NB4 (cell line): ENCODE measurements around the gene STMN3.

Experiments used
- DNase-seq: peaks from one replicate; pipeline ENCODE4 v3.0.0; 2010; ENCODE audit warnings: low read depth
- H3K4me3 ChIP-seq: one replicate; pipeline ENCODE4 v1.5.1; 2011; ENCODE audit warnings: mild to moderate bottlenecking, low read depth, low read length, moderate library complexity
- MYC ChIP-seq: IDR thresholded peaks from 2 replicates; pipeline ENCODE4 v1.6.1; 2011; ENCODE audit warnings: low read depth, low read length
- POLR2A ChIP-seq: IDR thresholded peaks from 2 replicates; pipeline ENCODE4 v1.6.1; 2011; ENCODE audit warnings: mild to moderate bottlenecking; ENCODE audit not compliant: insufficient read length; ENCODE audit errors: extremely low read depth
- TF ChIP-seq, protein P1 (sequence below): IDR thresholded peaks from 2 replicates; pipeline ENCODE4 v1.6.1; 2011; ENCODE audit warnings: low read depth, low read length
- TF ChIP-seq, protein P2 (sequence below): IDR thresholded peaks from one replicate; pipeline ENCODE4 v1.5.1; 2012; ENCODE audit warnings: low read depth, low read length

Gene STMN3

DNA sequence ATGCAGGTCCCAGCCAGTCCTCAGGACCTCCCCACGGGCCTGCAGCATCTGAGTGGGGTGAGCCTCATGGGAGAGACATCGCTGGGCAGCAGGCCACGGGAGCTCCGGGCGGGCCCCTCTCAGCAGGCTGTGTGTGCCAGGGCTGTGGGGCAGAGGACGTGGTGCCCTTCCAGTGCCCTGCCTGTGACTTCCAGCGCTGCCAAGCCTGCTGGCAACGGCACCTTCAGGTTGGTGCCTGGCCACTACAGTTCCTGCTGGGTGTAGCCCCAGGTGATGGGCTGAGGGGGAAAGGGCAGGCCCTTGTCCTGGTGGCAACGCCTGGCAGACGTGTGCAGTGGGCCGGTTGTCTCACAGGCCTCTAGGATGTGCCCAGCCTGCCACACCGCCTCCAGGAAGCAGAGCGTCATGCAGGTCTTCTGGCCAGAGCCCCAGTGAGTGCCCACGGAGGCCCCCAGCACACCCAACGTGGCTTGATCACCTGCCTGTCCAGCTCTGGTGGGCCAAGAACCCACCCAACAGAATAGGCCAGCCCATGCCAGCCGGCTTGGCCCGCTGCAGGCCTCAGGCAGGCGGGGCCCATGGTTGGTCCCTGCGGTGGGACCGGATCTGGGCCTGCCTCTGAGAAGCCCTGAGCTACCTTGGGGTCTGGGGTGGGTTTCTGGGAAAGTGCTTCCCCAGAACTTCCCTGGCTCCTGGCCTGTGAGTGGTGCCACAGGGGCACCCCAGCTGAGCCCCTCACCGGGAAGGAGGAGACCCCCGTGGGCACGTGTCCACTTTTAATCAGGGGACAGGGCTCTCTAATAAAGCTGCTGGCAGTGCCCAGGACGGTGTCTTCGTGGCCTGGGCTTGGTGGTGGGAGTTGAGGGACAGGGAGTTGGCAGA, 42.4 kb upstream of the STMN3 start:
- DNase-seq = no peak
- H3K4me3 ChIP-seq = no peak overlapping the region
- no peak for TF ChIP-seq POLR2A
- TF ChIP-seq, protein P1, sequence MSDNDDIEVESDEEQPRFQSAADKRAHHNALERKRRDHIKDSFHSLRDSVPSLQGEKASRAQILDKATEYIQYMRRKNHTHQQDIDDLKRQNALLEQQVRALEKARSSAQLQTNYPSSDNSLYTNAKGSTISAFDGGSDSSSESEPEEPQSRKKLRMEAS = no peak
- no peak for TF ChIP-seq MYC
- TF ChIP-seq, protein P2, sequence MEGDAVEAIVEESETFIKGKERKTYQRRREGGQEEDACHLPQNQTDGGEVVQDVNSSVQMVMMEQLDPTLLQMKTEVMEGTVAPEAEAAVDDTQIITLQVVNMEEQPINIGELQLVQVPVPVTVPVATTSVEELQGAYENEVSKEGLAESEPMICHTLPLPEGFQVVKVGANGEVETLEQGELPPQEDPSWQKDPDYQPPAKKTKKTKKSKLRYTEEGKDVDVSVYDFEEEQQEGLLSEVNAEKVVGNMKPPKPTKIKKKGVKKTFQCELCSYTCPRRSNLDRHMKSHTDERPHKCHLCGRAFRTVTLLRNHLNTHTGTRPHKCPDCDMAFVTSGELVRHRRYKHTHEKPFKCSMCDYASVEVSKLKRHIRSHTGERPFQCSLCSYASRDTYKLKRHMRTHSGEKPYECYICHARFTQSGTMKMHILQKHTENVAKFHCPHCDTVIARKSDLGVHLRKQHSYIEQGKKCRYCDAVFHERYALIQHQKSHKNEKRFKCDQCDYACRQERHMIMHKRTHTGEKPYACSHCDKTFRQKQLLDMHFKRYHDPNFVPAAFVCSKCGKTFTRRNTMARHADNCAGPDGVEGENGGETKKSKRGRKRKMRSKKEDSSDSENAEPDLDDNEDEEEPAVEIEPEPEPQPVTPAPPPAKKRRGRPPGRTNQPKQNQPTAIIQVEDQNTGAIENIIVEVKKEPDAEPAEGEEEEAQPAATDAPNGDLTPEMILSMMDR = no peak

DNA sequence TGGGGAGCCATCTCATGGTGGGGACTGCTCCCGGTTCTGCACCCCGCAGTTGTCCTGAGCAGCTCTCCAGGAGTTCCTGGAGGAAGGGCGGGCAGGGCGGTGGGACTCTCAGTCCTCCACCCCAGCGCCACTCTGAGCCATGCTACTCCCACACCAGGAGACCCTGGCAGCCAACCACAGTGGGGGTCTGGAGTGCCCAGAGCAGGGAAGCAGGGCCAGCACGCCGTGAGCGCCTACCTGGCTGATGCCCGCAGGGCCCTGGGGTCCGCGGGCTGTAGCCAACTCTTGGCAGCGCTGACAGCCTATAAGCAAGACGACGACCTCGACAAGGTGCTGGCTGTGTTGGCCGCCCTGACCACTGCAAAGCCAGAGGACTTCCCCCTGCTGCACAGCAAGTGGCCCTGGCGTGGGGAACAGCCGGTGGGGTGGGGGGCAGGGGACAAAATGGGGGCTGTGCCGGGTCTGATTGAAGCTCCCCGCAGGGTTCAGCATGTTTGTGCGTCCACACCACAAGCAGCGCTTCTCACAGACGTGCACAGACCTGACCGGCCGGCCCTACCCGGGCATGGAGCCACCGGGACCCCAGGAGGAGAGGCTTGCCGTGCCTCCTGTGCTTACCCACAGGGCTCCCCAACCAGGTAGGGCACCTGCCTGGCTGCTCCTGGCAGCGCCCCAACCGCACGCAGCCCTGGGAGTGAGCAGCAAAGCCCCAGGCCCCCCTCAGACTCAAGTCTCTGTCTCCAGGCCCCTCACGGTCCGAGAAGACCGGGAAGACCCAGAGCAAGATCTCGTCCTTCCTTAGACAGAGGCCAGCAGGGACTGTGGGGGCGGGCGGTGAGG, 41.6 kb upstream of the STMN3 start:
- H3K4me3 ChIP-seq = no peak overlapping the region
- no peak for DNase-seq
- TF ChIP-seq, protein P2 = no peak
- TF ChIP-seq MYC (no peak), POLR2A (no peak)
- TF ChIP-seq, protein P1 = no peak

DNA sequence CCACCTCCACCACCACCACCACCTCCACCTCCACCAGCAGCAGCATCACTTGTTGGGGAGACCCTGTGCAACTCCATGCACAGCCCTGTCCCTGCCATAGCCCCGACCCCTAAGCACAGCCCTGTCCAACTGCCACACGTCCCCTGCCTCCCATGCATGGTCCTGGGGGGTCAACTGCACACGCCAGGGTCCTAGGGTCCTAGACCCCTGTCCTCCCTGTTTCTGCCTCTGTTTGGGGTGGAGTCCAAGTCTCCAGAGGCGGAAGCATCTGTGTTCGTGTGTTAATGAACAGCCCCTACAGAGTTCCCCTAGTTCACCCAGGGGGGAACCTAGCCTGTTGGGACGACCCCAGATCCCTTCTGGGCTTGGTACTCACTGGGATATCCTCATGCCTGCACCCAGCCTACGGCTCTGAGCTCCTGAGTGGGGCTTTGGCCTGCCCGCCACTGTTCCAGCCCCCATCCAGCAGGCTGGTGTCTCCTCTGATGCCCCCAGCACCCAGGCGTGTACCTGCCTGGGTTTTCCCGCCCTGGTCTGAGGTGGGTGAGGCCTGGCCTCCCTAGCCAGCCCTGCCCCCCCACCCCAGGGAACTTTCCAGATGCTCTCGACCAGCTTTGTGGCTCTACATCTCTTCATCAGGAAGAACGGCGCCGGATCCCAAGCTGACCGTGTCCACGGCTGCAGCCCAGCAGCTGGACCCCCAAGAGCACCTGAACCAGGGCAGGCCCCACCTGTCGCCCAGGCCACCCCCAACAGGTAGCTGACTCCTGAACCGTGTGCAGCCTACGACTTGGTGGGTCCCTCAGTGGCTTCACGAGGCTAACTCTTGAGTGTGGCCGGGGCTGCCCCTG, 40.7 kb upstream of the STMN3 start:
- no peak for TF ChIP-seq MYC
- TF ChIP-seq POLR2A = no peak
- TF ChIP-seq, protein P1 = no peak
- TF ChIP-seq, protein P2 = no peak
- DNase-seq = no peak
- no peak overlapping the region for H3K4me3 ChIP-seq

DNA sequence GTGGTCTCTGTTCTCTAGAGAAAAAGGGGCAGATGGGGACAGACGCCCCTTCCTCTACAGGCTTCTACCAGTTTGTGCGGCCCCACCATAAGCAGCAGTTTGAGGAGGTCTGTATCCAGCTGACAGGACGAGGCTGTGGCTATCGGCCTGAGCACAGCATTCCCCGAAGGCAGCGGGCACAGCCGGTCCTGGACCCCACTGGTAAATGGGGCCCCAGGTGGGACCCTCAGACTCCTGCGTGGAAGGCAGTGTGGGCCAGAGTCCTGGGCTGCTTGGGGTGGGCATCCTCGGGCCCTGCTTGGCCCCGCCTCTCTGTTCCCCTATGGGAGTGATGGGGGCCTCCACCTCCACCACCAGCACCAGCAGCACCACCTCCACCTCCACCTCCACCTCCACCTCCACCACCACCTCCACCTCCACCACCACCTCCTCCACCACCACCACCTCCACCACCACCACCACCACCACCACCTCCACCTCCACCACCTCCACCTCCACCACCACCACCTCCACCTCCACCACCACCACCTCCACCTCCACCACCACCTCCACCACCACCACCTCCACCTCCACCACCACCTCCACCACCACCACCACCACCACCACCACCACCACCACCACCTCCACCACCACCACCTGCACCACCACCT, 40.0 kb upstream of the STMN3 start:
- no peak for DNase-seq
- no peak overlapping the region for H3K4me3 ChIP-seq
- TF ChIP-seq POLR2A (no peak), MYC (no peak)
- TF ChIP-seq, protein P1 = no peak
- TF ChIP-seq, protein P2 = no peak
